ENCODE data around the gene CPB2. TPM values are rescaled to one million over a fixed set of nuclear protein-coding genes. Genes with fewer than 3 reads are reported as not detected.
A peak's percentile ranks its signal among the peaks of the same experiment; 100 is the strongest.

The CPB2 gene
- polyA plus RNA-seq, 4 donors, result 0.09 to 0.39 (median 0.19) TPM; not detected in 1

GRCh38 chr13:46127358-46128023 lies 22.7 kb upstream of the CPB2 start:
- DNase-seq (ENCODE audit: low read depth in 4 of 4, low spot score in 3 of 4), result no peak

GRCh38 chr13:46126552-46127357 lies 21.9 kb upstream of the CPB2 start:
- peak; percentile 58 to 76 (median 66) for DNase-seq (ENCODE audit: low read depth in 4 of 4, low spot score in 3 of 4)

GRCh38 chr13:46126056-46126455 lies 21.2 kb upstream of the CPB2 start:
- DNase-seq (ENCODE audit: low read depth in 4 of 4, low spot score in 3 of 4), result no peak

- DNase-seq (ENCODE audit: low read depth in 4 of 4, low spot score in 3 of 4), result no peak
Measured at GRCh38 chr13:46124967-46125933, 20.4 kb upstream of the CPB2 start.

- DNase-seq (ENCODE audit: low read depth in 4 of 4, low spot score in 3 of 4), result no peak
Measured at GRCh38 chr13:46124531-46124966, 19.7 kb upstream of the CPB2 start.

- no peak for DNase-seq (ENCODE audit: low read depth in 4 of 4, low spot score in 3 of 4)
Measured at GRCh38 chr13:46122304-46122703, 17.5 kb upstream of the CPB2 start.

- no peak for DNase-seq (ENCODE audit: low read depth in 4 of 4, low spot score in 3 of 4)
Measured at GRCh38 chr13:46121597-46122163, 16.8 kb upstream of the CPB2 start.

- DNase-seq (ENCODE audit: low read depth in 4 of 4, low spot score in 3 of 4), result no peak
Measured at GRCh38 chr13:46121033-46121432, 16.2 kb upstream of the CPB2 start.

- DNase-seq (ENCODE audit: low read depth in 4 of 4, low spot score in 3 of 4), result no peak
Measured at GRCh38 chr13:46119883-46120614, 15.2 kb upstream of the CPB2 start.

GRCh38 chr13:46116653-46117502 lies 12.0 kb upstream of the CPB2 start:
- DNase-seq (ENCODE audit: low read depth in 4 of 4, low spot score in 3 of 4), result no peak

- DNase-seq (ENCODE audit: low read depth in 4 of 4, low spot score in 3 of 4), result no peak
Measured at GRCh38 chr13:46114613-46115012, 9.8 kb upstream of the CPB2 start.

- no peak for DNase-seq (ENCODE audit: low read depth in 4 of 4, low spot score in 3 of 4)
Measured at GRCh38 chr13:46113596-46113995, 8.8 kb upstream of the CPB2 start.

GRCh38 chr13:46111151-46111550 lies 6.3 kb upstream of the CPB2 start:
- DNase-seq (ENCODE audit: low read depth in 4 of 4, low spot score in 3 of 4), result no peak

GRCh38 chr13:46109451-46109850 lies 4.6 kb upstream of the CPB2 start:
- DNase-seq (ENCODE audit: low read depth in 4 of 4, low spot score in 3 of 4), result no peak

- no peak for DNase-seq (ENCODE audit: low read depth in 4 of 4, low spot score in 3 of 4)
Measured at GRCh38 chr13:46106839-46107371, 2.1 kb upstream of the CPB2 start.

GRCh38 chr13:46103037-46103436 lies 1.8 kb downstream of the CPB2 start:
- DNase-seq (ENCODE audit: low read depth in 4 of 4, low spot score in 3 of 4), result no peak

GRCh38 chr13:46102255-46102605 lies 2.6 kb downstream of the CPB2 start:
- no peak for DNase-seq (ENCODE audit: low read depth in 4 of 4, low spot score in 3 of 4)

GRCh38 chr13:46101484-46102254 lies 3.2 kb downstream of the CPB2 start:
- no peak for DNase-seq (ENCODE audit: low read depth in 4 of 4, low spot score in 3 of 4)

Data from right renal pelvis (tissue), 4 donors.